NCI-H1930 (cell line): ENCODE measurements around the gene WSCD1.

Experiments used
- DNase-seq, 2 experiments: peaks; one replicate each; lab custom pipeline; 2025; lab: John Stamatoyannopoulos, UW

Gene WSCD1

DNA sequence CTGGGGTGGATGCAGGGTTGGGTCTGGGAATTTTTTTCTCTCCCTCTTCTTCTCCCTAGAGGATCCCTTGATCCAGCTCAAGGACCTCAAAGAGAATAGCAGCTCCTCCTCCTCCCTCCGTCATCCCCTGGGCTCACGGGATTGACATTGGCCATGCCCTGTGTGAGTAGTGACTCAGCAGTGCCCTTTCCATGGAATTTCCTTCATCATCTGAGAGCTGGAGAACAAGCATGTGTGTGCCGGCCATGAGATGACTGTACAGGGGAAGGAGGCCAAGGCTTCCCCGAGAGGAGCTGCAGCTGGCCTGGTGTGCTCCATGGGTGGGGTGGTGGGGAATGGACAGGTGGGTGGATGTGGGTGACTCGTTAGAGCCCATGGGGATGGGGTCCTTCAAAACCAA is 8.9 kb upstream of the WSCD1 start:
- DNase-seq = no peak

DNA sequence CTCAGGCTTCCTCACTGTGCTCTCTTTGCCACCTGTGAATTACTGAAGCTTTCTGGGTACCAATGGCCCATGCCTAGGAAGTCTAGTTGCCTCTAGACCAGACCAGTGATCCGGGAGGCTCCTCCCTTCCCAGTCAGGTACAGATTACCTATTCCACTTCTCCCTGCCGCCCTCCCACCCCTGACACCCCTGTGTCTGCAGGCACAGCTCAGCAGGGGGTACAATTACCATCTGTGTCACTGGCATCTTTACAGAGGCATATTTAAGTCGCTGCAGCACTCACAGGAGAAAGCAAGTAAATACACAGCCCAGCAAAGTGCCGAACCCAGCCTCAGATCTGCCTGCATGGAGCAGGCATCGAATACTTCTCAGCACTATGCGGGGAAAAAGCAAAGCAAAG is 5.3 kb upstream of the WSCD1 start:
- no peak for DNase-seq

DNA sequence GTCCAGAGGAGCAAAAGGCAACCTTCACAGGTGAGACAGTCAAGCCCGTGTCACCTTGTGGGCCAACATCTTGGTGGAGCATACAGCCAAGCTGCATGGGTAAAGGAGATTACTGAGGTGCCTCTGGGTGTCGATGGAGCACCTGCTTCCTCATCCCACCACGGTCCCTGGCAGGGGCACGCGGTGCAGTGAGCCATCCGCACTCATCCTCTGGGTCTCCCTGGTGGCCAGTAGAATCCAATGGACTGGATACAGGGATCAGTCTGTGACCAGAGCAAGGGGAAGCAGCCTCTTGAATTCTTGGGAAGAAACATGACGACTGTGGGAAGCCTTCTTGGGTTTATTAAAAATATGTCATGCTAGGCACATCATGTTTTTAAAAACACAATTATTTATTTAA is 4.8 kb upstream of the WSCD1 start:
- DNase-seq = no peak

DNA sequence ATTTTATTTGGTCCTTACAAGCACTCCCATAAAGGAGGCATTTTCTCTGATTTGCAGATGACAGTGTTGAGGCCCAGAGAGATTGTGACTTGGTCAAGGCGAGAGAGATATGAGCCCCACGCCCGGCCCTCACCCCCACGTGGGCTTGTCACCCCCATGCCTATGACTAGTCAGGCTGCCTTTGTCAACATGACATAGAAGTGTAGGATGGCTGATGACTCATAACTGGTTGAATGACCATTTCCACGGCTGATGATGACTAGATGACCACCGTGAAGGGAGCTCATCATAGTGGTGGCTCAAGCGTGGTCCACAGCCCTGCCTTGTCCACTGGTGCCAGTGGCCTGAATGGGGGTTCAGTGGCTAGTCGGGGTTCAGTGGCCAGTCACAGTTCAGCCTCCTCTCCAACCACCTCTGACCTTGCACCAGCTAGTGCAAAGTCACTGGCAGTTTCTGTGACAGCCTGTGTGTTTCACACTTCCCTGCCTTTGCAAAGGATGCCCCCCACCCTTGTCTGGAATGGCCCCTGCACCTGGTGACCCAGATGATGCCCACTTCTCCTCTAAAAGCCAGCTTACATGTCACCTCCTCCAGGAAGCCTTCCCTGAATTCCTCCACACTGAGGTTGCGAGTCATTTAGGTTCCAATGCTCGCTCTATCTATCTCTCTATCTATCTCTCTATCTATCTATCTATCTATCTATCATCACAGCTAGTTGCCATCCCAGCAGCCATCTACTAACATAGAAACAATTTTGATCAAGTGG is 3.8 kb upstream of the WSCD1 start:
- no peak for DNase-seq

DNA sequence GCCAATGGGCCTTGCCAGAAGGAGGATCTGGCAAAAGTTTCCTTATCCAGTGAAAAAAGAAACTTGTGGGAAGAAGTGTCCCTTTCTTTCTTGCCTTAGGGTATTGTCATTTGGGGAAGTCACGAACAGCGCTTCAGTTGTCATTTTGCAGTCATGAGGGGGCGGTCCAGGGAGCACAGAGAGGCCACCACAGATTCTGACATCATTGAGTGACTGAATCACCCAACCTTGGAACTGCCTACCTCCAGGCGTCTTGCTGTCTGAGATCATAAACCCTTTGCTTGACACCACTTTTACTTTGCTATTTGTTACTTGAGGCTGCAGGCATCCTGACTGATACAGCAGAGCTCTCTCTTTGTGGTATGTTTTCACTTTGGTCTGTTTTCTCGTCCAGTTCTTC is 3.1 kb upstream of the WSCD1 start:
- DNase-seq = no peak

DNA sequence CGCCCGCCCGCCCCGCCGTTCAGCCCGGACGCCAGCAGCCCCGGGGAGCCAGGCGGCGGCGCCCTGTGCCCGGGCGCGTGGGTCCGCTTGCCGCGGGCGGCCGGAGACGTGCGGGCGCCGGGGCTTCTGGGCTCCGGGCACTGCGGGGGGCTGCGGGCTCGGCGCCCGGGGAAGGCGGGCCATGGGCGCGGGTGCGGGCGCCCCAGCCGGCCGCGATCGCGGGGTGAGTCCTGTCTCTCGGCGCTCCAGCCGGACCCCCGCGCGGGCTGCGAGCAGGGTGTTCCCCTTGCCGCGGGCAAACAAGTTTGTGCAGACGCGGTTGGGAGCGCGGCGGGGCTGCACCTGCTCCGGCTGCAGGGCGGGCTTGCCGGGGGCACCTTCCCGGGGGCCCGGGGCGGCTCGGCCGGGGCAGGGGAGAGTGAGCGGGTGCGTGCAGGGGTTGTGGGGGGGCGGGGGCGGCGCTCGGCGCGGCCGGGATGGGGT is 292 bp downstream of the WSCD1 start:
- no peak for DNase-seq

DNA sequence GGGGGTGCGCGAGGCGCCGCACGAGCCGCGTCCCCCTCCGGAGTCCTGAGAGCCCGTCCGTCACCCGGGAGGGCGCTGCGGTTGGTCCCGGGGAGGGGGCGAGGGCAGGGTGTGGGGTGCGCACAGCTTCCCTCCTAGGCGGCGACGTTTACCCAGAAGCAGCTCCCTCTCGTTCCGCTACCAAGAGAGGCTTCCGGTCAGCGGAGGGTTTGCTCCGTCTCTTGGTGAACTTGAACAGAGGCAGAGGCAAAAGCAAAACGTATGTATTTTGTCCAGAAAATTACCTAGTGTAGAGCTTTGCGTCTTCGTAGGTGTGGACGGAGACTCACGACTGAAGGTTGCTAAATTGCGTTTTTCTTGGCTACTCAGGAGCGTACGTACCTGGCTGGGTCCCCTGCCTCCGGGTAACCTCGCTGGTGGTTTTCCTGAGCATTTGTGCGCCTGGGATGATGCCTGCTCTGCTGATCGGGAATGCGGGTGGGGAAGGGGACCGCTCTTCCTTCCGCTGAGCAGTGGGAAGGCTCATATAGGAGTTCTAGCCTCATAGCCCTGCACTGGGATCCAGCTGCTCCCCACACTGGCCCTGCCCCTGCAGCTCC is 833 bp downstream of the WSCD1 start:
- no peak for DNase-seq

DNA sequence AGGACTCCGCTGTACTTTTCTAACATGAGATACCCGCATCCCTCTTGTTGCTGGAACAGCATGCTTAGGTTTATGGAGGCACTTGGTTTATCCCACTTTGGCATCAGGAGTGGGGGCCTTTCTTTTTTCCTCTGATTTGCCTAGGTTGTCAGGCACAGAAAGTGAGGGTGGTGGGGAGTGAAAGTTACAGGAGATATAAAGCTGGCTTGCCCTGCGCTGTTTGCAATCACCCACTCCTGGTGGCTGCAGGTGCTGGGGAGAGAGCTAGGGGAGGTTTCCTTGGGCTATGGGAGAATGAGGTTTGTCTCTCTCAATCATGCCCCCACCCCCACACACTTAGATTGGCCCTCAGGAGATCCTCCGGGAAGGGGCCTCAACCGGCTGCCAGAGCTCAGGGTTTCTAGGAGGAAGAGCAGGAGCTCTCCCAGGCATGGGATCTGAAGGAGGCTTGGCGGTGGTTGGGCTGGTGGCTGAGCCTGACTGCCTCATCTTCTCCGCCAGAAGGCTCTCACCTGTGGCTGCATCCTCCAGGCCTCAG is 1.4 kb downstream of the WSCD1 start:
- DNase-seq = no peak

DNA sequence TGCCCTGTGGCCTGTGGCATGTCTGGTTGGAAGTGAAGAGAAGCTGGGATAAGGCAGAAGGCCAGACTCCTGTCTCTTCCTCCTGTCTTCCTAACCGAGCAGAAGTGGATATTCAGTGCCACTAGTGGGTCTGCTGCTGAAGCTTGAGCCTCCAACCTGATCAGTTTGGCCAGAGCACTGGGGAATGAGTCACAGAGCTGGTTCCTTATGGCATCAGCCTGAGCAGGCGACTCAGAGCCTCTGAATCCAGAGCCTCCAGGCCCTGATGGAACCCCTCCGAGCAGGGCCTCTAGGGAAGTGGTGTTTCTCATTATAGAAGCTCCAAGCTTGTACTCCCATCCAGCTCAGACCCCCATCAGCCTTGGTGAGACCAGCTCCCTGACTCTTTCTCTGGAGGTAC is 2.0 kb downstream of the WSCD1 start:
- no peak for DNase-seq

DNA sequence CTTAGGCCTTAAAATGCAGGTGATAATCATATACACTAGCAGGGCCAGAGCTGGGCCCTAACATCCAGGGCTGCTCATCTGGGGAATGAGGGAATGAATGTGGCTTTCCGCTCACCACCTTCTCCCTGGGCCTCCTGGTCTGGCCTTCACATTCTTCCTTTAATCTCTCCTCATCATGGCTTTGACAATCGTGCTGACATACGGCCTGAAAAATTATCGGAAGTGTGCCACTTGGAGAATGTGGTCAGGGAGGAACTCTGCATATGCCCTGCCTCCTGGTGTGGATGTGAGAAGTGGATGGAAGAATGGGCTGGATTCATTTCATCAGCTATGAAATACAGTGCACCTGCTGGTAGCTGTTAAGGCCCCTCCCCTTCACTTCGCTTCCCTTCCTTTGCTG is 2.4 kb downstream of the WSCD1 start:
- no peak for DNase-seq

DNA sequence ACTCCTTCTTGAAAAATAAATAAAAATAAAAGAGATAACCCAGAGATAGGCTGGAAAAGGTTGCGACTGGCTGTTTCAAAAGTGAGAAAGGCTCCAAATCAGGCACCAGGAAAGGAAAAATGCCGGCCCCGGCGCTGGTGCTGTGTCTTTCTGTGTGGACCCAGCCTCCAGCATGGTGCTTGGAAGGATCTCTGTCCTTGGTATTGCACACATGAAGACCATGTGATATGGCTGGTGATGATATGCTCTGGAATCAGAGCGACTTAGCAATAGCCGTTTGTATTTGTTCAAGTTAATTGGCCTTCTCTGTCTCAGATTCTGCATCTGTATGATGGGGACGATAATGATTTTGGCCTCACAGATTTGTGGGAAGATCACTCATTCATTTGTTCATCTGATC is 3.4 kb downstream of the WSCD1 start:
- DNase-seq = no peak

DNA sequence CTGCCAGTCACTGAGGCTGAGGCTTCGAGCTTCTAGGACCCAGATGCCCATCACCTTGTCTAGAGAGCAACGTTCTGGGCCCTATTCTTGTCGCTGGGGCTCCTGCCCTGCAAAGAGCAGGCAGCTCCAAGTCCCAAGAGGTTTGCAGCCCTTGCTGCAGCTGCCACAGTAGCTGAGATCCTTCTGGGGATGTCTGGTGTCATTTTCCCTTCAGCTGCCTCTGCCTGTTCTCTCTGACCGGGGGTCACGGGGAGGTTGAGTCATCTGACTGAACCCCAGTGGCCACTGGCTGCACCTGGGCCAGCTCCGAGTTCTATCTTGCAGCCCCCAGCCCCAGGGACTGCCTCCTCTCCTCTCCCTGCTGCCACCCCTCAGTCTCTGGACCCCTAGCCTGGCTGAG is 4.9 kb downstream of the WSCD1 start:
- no peak for DNase-seq

DNA sequence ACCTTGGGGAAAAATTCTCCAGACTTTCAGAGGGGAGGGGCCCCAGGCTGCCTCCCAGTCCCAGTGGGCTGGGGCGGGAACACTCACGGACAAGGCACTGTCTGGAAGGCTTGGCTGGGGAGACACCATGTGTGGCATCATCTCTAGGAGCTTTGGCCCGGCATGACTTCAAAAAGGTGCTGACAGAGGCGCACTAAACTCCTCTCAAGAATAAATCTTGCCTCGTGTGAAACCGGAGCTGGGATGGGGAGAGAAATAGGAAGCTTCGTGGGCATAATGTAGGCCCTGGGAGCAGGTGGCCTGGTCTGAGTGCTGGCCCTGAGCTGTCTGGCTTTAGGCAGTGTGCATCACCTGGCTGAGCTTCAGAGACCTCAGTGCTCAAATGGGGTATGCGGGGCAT is 5.7 kb downstream of the WSCD1 start:
- no peak for DNase-seq

DNA sequence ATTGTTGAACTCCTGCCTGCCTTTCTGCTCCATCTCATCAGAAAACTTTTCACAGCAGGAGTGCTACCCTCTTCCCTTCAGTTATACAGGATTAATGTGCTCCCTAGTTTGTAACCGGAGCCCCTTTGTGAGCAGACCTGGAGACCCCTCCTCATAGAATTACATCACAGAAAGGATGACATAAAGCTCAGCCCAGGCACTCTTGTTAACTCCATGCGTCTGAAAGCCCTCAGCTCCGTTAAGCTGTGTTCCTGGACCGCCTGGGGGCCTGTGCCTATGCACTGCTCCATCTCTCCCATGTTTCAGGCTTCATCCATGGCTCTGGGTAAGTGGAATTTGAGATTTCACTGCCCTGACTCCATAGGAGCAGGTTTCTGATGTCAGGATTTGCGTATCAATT is 7.6 kb downstream of the WSCD1 start:
- DNase-seq = no peak

DNA sequence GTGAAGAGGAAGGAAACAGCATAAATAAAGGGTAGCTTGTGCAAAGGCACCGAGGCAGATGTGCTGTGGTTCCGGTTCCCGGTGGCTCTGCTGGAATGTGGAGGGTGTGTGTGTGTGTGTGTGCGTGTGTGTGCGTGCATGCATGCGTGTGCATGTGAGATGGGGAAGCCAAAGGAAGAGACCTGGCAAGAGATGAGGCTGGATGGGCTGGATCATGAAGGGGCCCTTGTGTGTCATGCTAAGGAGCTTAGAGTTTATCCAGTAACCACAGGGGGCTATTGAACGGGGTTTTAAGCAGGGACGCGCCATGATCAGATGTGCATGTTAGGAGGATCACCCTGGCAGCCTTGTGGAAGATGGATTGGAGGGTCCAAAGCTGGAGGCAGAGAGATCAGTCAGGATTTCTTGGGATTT is 8.3 kb downstream of the WSCD1 start:
- no peak for DNase-seq

DNA sequence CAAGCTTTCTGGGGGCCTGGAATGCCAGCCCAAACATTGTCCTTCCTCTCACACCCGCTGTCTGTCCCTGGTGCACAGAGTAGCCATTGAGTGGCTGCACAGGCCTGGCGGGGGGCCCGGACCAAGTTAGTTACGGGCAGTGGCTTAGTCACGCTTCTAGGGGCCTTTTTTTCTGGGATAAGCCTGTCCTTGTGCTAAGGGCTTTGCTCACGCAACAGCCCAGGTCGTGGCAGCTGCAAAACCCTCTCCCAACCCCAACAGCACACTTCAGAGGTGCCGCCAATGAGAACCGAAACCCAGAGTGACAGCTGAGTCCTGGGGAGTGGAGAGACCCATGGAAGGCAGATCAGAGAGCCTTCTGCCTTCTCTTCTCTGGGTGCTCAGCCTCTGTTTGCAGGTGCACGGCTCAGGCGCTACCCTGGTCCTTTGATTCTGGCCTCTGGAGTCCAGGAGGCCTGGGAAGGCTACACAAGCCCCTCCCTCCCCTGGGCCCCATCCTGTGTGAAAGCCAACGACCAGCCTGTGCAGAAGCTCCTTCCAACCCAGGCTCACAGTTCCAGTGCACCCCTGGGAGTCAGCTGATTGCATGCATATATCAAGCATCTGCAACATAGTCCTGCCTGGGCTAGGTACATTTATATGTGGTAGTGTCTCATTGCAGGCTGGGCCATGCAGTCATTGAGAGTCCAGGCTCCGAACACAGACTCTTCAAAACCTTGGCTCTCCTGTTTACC is 9.1 kb downstream of the WSCD1 start:
- DNase-seq = no peak

DNA sequence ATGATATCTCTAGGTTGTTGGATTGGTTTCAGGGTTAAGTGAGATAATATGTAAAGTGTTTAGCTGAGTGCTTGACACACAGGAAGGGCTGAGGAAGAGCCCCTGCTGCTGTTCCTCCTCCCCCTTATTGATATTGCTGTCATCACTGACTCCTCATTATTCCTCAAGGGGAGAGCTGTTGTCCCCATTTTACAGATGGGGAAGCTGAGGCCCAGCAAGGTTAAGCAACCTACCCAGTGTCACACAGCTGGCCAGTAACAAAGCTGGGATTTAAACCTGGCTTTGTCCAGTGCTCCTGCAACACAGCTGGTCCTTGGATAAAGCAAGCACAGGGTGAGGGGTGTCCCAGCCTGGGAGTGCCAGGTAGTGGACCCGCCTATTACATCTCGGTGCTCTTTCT is 9.8 kb downstream of the WSCD1 start:
- no peak for DNase-seq

DNA sequence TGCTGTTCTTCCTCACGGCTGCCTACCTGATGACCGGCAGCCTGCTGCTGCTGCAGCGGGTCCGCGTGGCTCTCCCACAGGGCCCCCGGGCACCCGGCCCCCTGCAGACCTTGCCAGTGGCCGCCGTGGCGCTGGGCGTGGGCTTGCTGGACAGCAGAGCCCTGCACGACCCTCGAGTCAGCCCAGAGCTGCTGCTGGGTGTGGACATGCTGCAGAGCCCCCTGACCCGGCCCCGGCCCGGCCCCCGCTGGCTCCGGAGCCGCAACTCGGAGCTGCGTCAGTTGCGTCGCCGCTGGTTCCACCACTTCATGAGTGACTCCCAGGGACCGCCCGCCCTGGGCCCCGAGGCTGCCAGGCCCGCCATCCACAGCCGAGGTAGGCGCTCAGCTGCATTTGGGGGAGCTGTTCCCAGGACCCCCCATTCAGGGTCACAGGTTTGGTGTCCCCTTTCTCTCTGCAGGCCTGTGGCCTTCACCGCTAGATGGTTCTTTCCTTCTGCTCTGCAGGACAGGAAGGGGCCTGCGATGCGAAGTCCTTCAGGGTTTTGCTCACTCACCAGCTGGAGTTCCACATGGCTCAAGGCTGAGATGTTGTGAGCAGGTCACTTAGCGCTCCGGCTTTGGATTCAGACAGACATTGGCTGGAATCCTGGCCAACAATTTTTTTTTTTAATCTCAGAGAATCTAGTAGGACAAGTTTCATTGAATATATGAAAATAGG is 10.7 kb downstream of the WSCD1 start:
- no peak for DNase-seq

DNA sequence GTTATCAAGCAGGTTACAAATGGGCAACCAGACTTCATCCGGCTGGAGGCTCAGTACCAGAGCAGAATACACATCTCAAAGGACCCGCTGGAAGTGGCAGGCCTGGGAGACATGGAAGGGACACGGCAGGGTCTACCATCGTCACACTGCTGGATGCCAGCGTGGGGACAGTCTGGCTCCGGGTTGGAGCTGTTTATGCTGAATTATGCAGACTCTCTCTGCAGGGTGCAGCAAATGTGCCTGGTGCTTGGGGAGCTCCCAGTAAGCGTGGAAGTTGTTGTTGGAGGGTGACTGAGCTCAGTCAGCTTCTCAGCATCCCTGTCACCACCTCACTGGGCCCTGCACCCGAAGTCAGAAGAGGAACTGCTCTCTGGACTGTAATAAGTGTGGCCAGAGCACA is 12.2 kb downstream of the WSCD1 start:
- DNase-seq = no peak

DNA sequence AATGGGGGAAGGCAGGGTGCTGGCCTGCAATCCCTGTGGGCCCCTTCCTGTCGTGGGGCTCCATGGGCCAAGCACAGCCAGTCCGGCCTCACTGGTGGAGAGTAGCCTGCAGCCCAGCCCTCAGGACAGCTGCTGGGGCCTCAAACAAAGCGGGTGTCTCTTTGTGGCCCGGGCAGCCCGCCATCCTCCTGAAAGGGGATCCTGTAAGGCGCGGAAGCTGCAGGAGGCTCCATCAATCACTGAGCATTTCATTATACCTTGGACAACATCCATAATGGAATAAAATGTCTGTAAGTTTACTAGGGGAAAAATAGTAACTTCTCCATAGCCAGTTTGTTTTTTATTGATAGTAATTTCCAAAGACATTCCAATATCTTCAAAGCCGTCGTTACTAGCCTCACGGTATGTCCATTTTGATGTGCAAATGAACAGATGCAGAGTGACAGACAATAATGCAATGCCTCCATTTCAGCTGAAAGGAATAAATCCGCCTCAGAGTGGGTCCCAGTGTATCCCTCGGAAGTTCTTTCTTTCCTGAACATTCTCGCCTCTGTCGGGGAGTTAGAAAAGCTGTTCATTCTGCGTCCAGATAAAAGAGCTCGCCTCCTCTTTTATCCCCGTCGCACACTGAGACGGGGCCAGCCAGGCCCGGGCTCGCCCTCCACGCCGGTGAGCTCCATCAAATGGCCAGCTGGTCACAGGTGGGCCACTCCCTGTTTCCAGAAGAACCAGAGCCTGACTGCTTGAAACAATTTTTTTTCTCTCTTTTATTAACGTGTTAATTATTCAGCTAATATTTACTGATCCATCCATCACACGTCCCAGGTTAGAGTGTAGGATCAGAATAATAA is 14.4 kb downstream of the WSCD1 start:
- no peak for DNase-seq

DNA sequence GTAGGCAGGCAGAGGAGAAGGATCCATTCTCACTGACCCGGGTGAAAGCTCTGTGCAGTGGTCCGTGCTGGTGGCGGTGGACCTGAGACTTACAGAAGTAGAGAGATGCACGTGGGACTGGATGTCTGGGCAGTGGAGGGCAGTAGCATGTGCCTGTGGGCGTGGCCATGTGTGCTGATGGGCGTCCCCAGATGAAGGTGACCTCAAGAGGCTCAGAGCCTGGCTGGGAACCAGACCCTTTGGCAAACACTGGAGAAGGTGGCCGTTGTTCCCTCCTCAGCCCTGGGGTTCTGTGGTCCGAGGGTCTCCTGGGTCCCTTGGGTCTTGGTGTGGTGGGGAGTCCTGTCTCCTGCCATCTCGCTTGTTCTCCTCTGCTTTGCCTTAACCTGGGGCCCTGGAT is 15.6 kb downstream of the WSCD1 start:
- no peak for DNase-seq
